Measurements from ENCODE around the gene NINJ1.

Gene NINJ1, protein sequence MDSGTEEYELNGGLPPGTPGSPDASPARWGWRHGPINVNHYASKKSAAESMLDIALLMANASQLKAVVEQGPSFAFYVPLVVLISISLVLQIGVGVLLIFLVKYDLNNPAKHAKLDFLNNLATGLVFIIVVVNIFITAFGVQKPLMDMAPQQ

DNA sequence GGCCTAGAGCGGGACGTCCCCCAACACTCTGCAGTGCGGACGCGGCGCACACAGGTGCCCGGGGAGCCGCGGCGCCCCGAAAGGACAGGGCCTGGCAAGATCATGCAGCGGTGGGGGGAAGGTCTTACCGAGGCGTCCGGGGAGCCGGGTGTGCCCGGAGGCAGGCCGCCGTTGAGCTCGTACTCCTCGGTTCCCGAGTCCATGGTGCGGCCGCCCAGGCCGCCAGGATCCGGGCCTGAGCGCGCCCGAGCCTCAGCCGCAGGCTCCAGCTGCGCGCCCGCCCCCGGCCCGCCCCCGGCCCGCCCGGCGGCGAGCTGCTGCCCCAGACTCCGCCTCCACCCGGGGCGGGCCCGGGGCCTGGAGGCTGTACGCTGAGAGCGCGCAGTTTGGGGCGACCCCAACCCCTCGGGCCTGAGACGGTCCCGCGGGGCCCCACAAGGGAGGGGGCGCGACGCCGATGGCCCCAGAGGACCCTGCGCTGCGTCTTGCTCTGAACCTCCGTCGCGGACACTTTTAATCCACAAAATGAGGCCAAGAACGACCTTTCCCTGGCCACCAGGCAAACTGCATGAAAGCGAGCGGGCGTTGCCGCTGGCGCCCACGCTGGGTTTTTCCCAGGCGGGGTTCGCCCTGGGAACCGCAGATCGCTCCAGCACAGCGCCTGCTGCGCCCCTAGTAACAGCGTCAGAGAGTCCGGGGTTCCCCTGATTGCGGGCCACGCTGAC lies at the start of gene NINJ1:
NINJ1 (minus strand) TSS at position 237 of the 725 bp plus-strand sequence; CDS start at position 203, 34 bp downstream.
- DNase-seq, result peak; percentile 65

DNA sequence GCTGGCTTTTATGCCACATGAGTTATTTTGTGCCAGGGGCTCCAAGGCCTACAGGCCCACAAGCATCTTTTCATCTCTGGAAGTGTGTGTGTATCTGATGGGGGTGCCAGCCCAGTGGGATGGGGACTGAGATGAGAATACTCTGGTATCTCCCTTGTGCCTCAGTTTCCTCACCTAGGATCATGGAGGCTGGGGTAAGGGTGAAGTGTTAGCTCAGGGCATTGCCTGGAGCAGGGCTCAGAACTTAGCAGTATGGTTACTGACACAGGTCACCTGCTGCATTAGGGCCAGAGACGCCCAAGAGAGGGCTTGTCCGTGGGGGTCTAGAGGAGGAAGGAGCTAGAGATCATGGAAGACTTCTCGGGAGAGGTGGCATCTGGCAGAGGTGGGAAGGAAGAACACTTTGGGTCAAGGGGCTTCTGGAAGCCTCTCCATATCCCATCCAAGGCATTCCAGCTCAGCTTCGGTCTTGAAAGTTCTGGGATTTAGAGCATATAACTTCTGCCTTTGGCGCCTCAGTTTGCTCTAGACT lies 49.1 kb upstream of the NINJ1 start:
- no peak for DNase-seq

DNA sequence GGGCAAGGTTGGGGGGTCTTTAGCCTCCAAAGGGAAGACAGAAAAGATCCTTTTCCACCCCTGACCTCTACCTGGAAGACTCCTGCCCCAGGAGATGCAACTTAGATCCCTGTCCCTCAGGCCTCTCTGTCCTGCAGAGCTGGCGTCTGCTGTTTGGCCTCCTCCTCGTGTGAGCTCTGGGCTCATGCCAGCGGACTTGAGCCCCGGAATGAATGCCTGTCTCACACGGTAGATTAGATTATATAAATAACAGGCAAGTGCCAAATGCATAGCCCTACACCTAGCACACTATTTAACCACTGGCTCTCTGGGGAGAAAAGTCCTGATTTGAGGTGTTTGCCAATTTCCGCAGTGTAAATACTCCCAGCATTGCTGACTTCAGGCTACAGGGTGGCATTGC lies 48.5 kb upstream of the NINJ1 start:
- no peak for DNase-seq

DNA sequence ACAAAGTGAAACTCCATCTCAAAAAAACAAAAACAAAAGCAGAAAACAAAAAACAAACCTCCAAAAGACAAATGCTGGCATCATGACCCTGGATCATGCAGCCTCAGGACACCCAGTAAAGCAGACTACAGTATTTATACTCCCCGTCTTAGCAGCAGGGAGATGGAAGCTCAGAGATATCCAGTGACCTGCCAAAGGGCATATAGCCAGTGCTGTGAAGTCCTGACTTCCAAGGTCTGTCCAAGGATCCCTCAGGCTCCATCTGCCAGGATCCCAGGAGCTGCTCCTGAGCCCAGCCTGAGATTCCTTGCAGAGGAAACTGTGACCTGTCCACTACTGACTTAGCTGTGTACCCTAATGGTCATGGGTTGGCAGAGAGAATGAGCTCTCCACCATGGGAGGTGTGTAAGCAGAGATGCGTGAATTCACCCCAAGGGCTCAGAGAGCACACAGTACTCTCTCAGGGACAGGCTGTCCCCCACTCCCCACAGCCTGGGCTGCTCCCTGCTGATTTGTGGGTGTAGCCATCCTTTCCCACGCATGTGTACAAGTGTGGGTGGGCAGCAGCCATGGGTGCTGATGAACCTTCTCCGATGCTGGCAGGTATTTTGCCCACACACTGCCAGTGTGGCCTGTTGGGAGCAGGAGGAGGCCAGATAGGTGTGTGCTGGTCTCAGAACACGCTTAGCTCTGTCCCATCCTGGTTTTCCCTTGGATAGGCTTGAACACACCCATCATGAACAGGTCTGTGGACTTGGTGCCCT lies 47.8 kb upstream of the NINJ1 start:
- no peak for DNase-seq

DNA sequence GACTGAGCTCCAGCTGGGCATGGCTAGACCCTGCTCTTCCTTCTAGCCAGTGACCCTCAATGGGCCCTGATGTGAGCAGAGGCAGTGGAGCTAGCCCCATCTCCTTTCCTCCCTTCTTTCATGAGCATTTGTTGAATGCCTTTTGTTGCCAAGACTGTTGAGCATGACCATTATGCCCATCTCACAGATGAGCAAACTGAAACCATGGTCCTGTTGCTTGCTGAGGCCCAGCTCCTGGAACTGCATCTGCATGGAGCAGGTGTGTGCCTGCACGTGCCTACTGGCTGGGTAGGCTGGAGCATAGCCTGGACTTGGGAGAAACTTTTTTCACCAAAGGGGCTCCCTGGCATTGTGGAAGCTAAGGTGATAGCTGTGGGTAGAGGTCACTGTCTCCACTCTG lies 46.9 kb upstream of the NINJ1 start:
- DNase-seq, result no peak

DNA sequence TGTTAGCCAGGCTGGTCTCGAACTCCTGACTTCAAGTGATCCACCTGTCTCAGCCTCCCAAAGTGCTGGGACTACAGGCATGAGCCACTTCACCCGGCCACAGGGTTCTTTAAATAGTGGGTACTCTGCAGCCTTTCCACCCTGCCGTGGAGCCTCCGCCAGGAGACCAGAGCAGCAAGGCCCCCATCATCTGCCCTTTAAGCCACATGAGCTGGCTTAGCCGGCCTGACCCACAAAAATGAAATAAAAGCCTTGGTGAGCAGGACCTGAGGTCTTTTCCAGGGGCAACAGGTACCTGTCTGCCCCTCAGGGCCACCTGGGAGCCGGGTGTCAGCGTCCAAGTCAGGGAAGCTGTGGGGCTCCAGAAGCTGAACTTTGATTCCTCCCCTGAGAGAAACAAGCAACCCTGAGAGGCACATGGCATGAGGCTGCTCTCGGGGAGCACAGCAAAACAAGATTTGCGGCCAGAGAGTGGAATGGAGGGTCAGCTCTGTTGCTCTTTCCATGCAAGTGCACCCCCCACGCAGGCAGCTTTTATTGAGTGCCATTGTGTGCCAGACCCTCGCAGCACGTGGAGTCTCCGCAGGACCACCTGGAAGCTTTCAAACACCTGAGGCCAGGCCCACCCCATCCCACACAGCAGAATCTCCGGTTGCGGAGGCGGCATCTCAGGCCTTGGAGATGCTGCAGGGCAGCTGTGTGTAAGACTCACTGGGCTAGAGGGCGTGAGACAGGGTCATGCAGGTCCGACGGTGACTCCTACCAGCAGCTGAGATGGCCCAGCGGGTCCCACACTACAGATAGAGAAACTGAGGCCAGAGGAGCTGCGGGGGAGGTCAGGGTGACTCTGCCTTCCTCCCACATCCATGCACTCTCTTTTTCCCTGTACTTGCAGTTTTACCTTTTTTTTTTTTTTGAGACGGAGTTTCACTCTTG lies 45.1 kb upstream of the NINJ1 start:
- DNase-seq, result no peak

DNA sequence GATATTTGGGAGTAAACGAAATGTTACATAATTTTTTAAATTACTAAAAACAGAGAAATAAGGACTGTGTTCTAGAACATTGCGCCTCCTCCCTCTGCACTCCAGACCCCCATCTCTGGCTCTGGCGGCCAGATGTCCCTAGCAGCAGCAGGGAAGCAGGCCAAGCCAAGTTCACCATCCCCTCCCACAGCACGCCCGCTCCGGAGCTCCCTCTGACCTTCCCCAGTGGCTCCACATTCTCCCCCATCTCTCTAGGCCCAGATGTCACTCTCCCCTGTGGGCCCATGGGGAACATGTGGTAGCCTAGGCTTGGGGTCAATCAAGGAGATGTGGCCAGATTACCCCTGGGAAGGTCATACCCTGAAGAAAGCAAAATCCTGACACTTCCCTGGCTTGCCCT lies 43.6 kb upstream of the NINJ1 start:
- DNase-seq, result no peak

DNA sequence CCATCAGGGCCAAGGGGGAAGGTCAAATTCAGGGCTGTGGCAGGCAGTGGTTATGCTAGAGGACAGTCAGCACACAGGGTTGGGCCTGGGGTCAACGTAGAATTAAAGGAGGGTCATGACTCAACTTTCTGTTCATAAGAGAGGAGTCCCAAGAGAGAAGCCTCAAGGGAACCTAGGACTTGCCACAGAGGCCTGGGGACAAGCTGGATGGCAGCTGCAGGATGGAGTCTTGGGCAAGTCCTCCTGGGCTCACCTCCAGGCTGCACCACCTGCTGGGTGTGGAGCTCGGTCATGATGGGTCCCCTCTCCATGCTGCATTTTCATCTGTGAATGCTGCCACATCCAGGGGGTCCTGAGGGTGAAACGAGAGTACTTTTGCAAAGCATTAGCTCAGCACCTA lies 40.9 kb upstream of the NINJ1 start:
- DNase-seq, result no peak

DNA sequence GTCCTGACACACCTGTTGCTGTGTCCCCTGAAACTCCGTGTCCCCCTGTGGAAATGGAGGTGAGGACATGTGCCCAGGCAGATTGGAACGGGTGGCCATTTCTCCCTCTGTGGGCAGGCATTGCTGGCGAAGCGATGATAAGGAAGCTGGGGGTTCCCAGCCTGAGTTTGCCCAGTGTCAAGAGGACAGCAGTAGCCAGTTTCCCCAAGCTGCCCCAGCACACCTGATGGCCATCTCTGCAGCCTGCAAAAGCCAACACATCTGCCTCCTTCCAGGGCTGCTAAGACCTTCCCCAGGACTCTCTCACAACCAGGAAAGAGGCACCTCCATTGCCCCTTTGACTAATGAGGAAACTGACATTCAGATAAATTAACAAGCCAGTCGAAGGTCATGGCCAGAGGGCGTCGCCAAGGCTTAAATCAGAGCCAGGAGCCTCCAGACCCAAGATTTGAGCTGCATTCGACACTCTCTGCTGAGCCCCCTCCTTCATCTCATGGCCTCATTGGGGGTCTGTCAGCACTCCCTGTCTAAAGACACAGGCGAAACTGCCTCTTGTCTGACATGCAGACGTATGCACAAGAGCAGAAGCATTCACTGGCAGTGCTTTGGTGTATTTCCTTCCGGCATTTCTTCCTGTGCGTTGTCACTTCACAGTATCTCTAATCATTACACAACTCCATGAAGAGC lies 39.5 kb upstream of the NINJ1 start:
- no peak for DNase-seq

DNA sequence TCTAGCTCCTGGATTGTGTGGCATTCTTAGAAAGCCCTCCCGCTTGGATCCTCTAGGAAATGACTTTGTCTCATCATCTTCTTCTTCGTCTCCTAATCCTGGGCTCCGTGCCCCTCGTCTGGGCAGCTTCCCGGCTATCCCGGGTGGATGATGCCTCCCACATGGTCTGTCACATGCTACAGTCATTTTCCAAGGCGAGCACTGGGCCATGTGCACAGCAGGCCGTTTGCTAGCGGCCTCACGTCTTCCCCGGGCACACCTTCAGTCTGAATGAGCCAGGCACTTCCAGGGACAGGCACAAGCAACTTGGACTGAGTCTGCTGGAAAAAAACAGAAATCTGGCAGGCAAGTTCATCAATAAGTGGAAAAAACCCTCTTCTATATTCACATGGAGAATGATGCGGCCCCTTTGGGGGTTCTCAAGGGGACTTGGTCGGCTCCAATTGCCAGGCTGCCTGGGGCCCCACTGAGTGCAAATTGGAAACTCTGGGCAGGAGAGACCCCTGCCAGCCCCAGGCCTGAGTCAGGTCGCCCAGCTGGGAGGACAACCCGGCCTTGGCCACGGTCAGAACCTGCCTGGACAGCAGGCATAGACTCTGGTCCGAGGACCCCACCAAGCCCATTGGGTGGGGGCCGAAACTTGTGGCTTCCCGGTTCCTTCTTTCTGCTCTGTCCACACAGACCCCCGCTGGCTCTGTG lies 38.8 kb upstream of the NINJ1 start:
- no peak for DNase-seq

DNA sequence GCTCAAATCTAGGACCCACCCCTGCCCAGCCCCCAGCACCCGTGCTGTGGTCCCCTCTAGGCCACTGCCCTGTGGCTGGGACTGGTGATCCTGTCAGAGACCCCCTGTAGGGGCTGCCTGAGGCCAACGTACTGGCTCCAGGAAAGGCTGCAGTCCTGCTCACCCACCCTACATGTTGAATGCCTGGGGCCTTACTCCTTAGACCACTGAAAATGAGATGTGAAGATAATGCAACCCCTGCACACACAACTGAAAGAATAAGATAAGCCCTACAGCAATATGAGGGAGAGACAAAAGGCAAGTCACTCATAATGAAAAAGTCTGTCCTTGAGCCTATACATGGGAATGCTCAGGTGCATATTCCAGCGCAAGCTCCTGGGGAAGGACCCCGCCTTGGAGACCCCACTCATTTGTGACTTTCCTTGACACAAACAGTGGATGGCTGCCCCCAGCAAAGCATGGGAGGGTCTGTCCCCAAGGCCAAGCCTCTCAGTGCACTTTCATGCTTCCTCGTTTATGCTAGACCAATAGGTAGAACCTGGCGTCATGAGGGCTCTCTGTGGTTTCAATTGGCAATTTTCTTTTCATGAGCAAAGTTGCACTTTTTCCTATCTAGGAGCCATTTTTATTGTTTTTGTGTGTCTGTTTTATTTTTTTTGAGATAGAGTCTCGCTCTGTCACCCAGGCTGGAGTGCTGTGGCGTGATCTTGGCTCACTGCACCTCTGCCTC lies 37.4 kb upstream of the NINJ1 start:
- no peak for DNase-seq

DNA sequence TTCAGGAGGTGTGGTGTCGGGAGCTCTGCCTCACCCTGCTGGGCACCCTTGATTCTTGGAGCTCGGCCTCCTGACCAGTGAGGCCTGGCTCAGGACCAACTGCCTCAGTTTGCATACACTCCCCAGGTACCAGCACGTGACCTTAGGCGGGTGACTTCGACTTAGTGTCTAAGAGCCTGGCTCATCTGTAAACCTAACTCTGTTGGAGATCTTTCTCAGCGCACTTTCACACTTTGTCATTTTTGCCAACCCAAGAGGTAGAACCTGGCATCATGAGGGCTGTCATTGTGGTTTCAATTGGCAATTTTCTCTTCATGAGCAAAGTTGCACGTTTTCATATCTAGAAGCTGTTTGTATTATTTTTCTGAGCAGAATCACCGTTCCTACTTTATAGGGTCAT lies 36.5 kb upstream of the NINJ1 start:
- no peak for DNase-seq

DNA sequence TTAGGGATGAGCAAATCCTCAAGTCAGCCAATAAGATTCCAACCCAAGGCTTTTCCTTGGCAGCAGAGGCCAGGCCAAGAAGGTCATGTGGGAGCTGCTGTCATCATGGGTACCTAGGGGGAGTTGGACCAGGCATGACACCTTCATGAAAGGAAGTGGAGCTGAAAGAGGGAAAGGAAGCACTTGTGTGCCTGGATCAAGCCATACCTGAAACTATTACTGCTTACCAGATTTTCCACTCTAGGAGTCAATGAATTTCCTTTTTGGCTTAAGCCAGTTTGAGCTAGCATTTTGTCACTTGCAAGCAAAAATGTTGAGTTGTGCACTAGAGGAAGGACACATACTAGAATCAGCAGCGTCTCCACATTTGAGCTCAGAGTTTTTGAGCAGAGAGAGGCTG lies 35.4 kb upstream of the NINJ1 start:
- DNase-seq, result no peak

DNA sequence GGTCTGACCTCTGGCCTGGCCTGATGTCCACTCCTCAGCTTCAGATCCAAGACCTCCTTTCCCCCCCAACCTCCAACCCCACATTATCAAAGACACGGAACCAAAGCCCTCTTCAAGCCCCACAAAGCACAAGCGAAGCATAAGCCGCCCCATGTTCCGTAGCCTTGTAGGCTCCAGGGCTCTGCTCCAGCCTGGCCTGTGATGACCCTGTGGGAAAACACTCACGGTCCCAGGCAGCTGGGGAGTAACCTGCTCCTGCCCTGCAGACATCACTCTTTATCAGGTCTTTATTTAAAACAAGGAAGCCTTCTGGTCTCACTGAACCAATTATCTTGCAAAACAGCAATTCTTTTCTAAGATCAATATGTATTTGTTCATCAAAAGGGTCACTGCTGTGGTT lies 34.5 kb upstream of the NINJ1 start:
- no peak for DNase-seq

DNA sequence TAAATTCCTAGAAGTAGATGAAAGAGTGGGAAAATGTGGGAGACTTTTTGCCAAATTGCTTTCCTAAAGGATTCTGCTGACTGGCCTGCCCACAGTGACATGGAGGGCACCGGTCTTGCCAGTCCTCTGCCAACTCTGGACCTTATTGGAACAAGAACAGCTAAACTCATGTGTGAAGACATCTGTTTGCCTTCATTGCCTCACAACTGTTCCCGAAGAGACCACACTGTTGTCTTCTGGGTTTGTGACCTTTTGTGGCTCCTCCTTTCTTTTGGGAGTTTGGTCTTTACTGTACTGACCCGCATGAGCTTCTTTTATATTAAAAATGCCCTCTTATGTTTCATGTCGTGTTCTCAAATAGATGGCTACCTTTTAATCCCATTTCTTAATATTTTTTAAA lies 33.8 kb upstream of the NINJ1 start:
- DNase-seq, result no peak

DNA sequence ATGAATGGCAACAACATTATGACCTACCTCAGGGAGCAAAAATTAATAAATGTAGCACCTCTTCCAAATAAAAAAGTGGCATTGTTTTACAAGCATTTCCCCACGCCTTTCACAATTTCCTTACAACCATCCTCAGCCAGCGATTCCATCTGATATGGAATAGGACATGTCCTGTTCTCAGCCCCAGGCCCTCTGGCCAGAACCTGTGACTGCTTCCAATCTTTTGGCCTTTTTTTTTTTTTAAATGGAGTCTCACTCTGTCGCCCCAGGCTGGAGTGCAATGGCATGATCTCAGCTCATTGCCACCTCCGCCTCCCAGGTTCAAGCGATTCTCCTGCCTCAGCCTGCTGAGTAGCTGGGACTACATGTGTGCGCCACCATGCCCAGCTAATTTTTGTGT lies 33.1 kb upstream of the NINJ1 start:
- no peak for DNase-seq

DNA sequence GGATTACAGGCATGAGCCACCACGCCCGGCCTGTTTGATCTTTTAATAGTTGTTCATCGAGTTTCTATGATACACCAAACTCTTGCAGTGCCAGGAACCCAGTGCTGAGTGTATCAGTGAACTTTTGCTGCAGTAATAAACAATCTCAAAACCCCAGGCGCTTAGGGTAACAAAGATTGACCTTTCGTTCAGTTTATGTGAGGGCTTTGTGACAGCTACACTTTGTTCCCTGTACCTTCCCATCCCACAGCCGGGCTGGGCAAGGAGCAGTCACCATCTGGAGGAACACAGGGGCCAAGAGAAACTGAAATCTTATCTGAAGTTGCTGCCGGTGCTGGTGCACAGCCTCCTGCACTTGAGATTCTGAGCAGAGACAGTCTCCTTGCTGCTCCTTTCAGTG lies 32.6 kb upstream of the NINJ1 start:
- DNase-seq, result no peak

DNA sequence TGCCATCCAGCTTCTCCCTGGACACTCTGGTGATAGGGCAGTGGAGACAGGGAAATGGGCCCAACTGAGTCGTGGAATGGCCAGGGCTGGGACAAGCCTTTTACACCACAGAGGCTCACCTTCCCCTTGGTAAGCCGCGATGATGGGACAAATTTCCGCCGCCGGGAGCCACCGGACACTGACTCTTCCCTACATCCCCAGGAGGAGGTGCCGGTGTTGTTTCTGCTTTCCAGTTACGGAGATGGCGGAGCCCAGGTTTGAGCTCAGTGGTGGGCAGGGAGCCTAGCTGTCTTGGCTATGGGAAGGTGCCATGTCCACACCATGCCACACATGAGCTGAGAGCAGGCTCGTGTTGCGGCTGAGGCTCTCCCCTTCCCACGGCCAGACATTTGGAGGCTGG lies 30.0 kb upstream of the NINJ1 start:
- DNase-seq, result no peak

DNA sequence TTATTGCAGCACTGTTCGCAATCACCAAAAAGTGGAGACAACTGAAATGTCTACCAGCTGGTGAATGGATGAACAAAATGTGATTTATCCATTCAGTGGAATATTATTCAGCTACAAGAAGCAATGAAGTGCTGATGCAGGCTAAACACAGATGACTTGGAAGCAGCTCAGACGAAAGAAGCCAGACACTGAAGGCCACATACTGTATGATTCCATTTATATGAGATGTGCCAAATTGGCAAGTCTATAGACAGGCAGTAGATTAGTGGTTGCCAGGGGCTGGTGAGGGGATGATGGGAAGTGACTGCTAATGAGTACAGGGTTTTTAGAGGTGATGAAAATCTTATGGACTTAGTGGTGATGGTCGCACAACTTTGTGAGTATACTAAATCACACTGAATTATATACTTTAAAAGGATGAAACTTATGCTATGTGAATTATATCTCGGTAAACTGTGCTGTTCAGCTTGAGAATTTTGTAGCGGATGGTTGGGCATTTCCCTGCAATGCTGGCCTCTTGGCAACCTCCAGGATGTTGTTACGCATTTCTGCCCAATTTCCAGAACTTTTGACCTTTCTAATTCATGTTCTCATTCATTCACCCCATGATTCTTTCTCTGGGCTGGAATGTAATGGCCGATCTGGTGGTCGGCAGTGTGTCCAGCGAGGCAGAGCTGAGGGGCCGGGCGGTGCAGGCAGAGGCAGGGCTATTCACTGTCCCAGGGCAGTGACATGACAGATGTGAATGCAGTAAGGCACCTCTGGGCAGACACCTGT lies 27.9 kb upstream of the NINJ1 start:
- no peak for DNase-seq

Data from NCI-H1092 treated with DMSO at 0.1 percent for 48 hours (cell line).